Measurements from ENCODE around the gene HLA-DQB2.

- no peak for TF ChIP-seq CTCF (IDR thresholded peaks at IDR 0.05)
- no peak for TF ChIP-seq POLR2A (IDR thresholded peaks at IDR 0.05)
Observed at GRCh38 chr6:32761548-32761947, 1.8 kb downstream of the HLA-DQB2 start.
